H9 (cell line): ENCODE results near the gene ITPR1. TPM values are rescaled to one million over a fixed set of nuclear protein-coding genes. Genes with fewer than 3 reads are reported as not detected.

Experiments used
- DNase-seq: peaks from one replicate; pipeline ENCODE4 v3.0.0-alpha.2; 2017
- H2AFZ ChIP-seq: one replicate; pipeline ENCODE4 v1.6.1; 2013; ENCODE audit warnings: mild to moderate bottlenecking, low read length, control low read depth, moderate library complexity
- H2AK5ac ChIP-seq: 2 replicates; pipeline ENCODE4 v1.6.1; 2013; ENCODE audit warnings: low read length, control low read depth, mixed read lengths; ENCODE audit not compliant: insufficient read length
- H2BK120ac ChIP-seq: one replicate; pipeline ENCODE4 v1.6.1; 2013; ENCODE audit warnings: low read depth, mild to moderate bottlenecking, low read length, control low read depth, inconsistent platforms; ENCODE audit not compliant: poor library complexity, severe bottlenecking
- H2BK12ac ChIP-seq: 2 replicates; pipeline ENCODE4 v1.6.1; 2013; ENCODE audit warnings: low read length, control low read depth, mixed read lengths, low read depth; ENCODE audit not compliant: insufficient read length
- H2BK15ac ChIP-seq: 2 replicates; pipeline ENCODE4 v1.6.1; 2013; ENCODE audit warnings: low read depth, low read length, control low read depth
- H2BK20ac ChIP-seq: one replicate; pipeline ENCODE4 v1.6.1; 2013; ENCODE audit warnings: low read depth, mild to moderate bottlenecking, low read length, control low read depth, inconsistent platforms; ENCODE audit not compliant: poor library complexity, severe bottlenecking
- H2BK5ac ChIP-seq: 2 replicates; pipeline ENCODE4 v1.6.1; 2013; ENCODE audit warnings: low read length, control low read depth, mixed read lengths; ENCODE audit not compliant: insufficient read length
- H3K14ac ChIP-seq: 2 replicates; pipeline ENCODE4 v1.6.1; 2013; ENCODE audit warnings: low read length, control low read depth; ENCODE audit not compliant: insufficient read depth
- H3K18ac ChIP-seq: 2 replicates; pipeline ENCODE4 v1.6.1; 2013; ENCODE audit warnings: low read depth, mild to moderate bottlenecking, mixed read lengths, low read length, control low read depth; ENCODE audit not compliant: insufficient read length
- H3K23ac ChIP-seq: 2 replicates; pipeline ENCODE4 v1.6.1; 2013; ENCODE audit warnings: low read length, control low read depth, mixed read lengths, low read depth; ENCODE audit not compliant: insufficient read length
- H3K23me2 ChIP-seq: 2 replicates; pipeline ENCODE4 v1.6.1; 2013; ENCODE audit warnings: low read depth, mild to moderate bottlenecking, mixed read lengths, low read length, control low read depth; ENCODE audit not compliant: insufficient read length, poor library complexity, severe bottlenecking
- H3K27ac ChIP-seq: 2 replicates; pipeline ENCODE4 v1.5.1; 2013; ENCODE audit warnings: low read length, control low read depth, mixed read lengths, low read depth; ENCODE audit not compliant: insufficient read length
- H3K27me3 ChIP-seq: 2 replicates; pipeline ENCODE4 v1.6.1; 2013; ENCODE audit warnings: low read length, control low read depth, inconsistent platforms; ENCODE audit not compliant: insufficient read depth
- H3K4ac ChIP-seq: 2 replicates; pipeline ENCODE4 v1.6.1; 2013; ENCODE audit warnings: low read depth, mild to moderate bottlenecking, control low read depth, inconsistent platforms, low read length, moderate library complexity
- H3K4me1 ChIP-seq: 2 replicates; pipeline ENCODE4 v1.6.1; 2013; ENCODE audit warnings: low read length, control low read depth, inconsistent platforms; ENCODE audit not compliant: insufficient read depth
- H3K4me2 ChIP-seq: 2 replicates; pipeline ENCODE4 v1.6.1; 2013; ENCODE audit warnings: low read length, control low read depth, mixed read lengths; ENCODE audit not compliant: insufficient read length, insufficient read depth
- H3K56ac ChIP-seq: 2 replicates; pipeline ENCODE4 v1.6.1; 2013; ENCODE audit warnings: low read depth, mild to moderate bottlenecking, mixed read lengths, low read length, control low read depth; ENCODE audit not compliant: insufficient read length
- H3K79me1 ChIP-seq: 2 replicates; pipeline ENCODE4 v1.6.1; 2013; ENCODE audit warnings: low read depth, mild to moderate bottlenecking, moderate library complexity, low read length, control low read depth, inconsistent platforms; ENCODE audit not compliant: insufficient read depth, poor library complexity, severe bottlenecking
- H3K79me2 ChIP-seq: 2 replicates; pipeline ENCODE4 v1.6.1; 2013; ENCODE audit warnings: low read length, control low read depth, inconsistent platforms; ENCODE audit not compliant: insufficient read depth
- H3K9ac ChIP-seq: 2 replicates; pipeline ENCODE4 v1.6.1; 2013; ENCODE audit warnings: low read length, control low read depth, mixed read lengths; ENCODE audit not compliant: insufficient read length; ENCODE audit errors: extremely low read depth
- H3K9me3 ChIP-seq: one replicate; pipeline ENCODE4 v1.6.1; 2013; ENCODE audit warnings: low read depth, low read length, inconsistent platforms; ENCODE audit not compliant: control insufficient read depth
- H3T11ph ChIP-seq: one replicate; pipeline ENCODE4 v1.6.1; 2013; ENCODE audit warnings: mild to moderate bottlenecking, low read length, control low read depth, inconsistent platforms
- H4K20me1 ChIP-seq: one replicate; pipeline ENCODE4 v1.6.1; 2013; ENCODE audit not compliant: control insufficient read depth, insufficient read length, insufficient read depth
- H4K5ac ChIP-seq: 2 replicates; pipeline ENCODE4 v1.6.1; 2013; ENCODE audit warnings: low read depth, mild to moderate bottlenecking, mixed read lengths, low read length, control low read depth; ENCODE audit not compliant: insufficient read length
- H4K8ac ChIP-seq: replicated peaks from 2 replicates; pipeline ENCODE4 v1.6.1; 2013; ENCODE audit warnings: low read length, control low read depth, mixed read lengths, low read depth; ENCODE audit not compliant: insufficient read length
- H4K91ac ChIP-seq: 2 replicates; pipeline ENCODE4 v1.6.1; 2013; ENCODE audit warnings: low read depth, mild to moderate bottlenecking, moderate library complexity, mixed read lengths, low read length, control low read depth; ENCODE audit not compliant: insufficient read length
- H3K27ac Mint-ChIP-seq, 3 experiments: 2 replicates in 2 of 3; 3 replicates in 1 of 3; pipeline ENCODE4 v1.8.0; 2020 to 2021; ENCODE audit warnings: mixed read lengths in 3 of 3, mild to moderate bottlenecking in 1 of 3, moderate library complexity in 1 of 3
- H3K27me3 Mint-ChIP-seq: 2 replicates; pipeline ENCODE4 v1.8.0; 2021; ENCODE audit warnings: low read depth, mild to moderate bottlenecking, moderate library complexity, mixed read lengths
- H3K36me3 Mint-ChIP-seq, 3 experiments: 2 replicates in 2 of 3; 3 replicates in 1 of 3; pipeline ENCODE4 v1.8.0; 2020 to 2021; ENCODE audit warnings: low read depth in 3 of 3, mixed read lengths in 3 of 3; ENCODE audit not compliant: insufficient read depth in 1 of 3
- H3K4me1 Mint-ChIP-seq, 2 experiments: 2 replicates each; pipeline ENCODE4 v1.8.0; 2020; ENCODE audit warnings: mixed read lengths in 2 of 2
- H3K4me3 Mint-ChIP-seq, 2 experiments: 2 replicates in 1 of 2; 3 replicates in 1 of 2; pipeline ENCODE4 v1.8.0; 2020 to 2021; ENCODE audit warnings: mild to moderate bottlenecking in 2 of 2, mixed read lengths in 2 of 2, moderate library complexity in 1 of 2
- H3K9me3 Mint-ChIP-seq, 2 experiments: 2 replicates in 1 of 2; 3 replicates in 1 of 2; pipeline ENCODE4 v1.8.0; 2020; ENCODE audit warnings: mild to moderate bottlenecking in 2 of 2, mixed read lengths in 2 of 2, moderate library complexity in 1 of 2
- CTCF ChIP-seq: fragments of 200-600 bp; sonication (generic); conservative IDR thresholded peaks from 3 replicates; pipeline ENCODE4 v1.8.0; 2021; ENCODE audit warnings: antibody characterized with exemption, mild to moderate bottlenecking
- WGBS: extraction: QIAGEN DNeasy Blood & Tissue Kit; methylation state at CpG from one replicate; pipeline ENCODE4 v1.1.7; 2013; ENCODE audit warnings: missing lambda C conversion rate, low lambda C conversion rate, mixed read lengths; ENCODE audit not compliant: insufficient read length; ENCODE audit errors: extremely low coverage; 5-methylcytosine and 5-hydroxymethylcytosine counted together
- total RNA-seq: library from RNA; stranded (reverse); gene quantifications from 2 replicates; pipeline ENCODE4 v1.2.1, GENCODE V29; 2021

The ITPR1 gene
- total RNA-seq, 1 experiment from 2014 or later, result 4.2 TPM

- no peak overlapping the region for H2BK20ac ChIP-seq
- no peak overlapping the region for H2BK12ac ChIP-seq
- no peak overlapping the region for H3K27ac ChIP-seq
- no peaks in the 10 kb centered on the region for H3K27me3 Mint-ChIP-seq
- DNase-seq, result no peak
- no peaks in the 10 kb centered on the region for H4K20me1 ChIP-seq
- H3K27ac Mint-ChIP-seq, result no peak overlapping the region
- H3K4me1 ChIP-seq, result peaks cover 8% of the 10 kb centered on the region
- H2AK5ac ChIP-seq, result no peak overlapping the region
- H3K23ac ChIP-seq, result no peak overlapping the region
- no peaks in the 10 kb centered on the region for H3K27me3 ChIP-seq
- no peak overlapping the region for H4K91ac ChIP-seq
- no peak overlapping the region for H4K5ac ChIP-seq
- H3K4ac ChIP-seq, result no peak overlapping the region
- no peak overlapping the region for H3K9ac ChIP-seq
- H2BK120ac ChIP-seq, result no peak overlapping the region
- no peak overlapping the region for H3K14ac ChIP-seq
- no peak overlapping the region for H3K18ac ChIP-seq
- H3K4me1 Mint-ChIP-seq, result peaks cover 18 to 28% of the 10 kb centered on the region in 2 experiments
- no peaks in the 10 kb centered on the region for H3K9me3 Mint-ChIP-seq
- H2BK15ac ChIP-seq, result no peak overlapping the region
- H3K56ac ChIP-seq, result no peak overlapping the region
- peaks cover 0 to 3% (median 0%) of the 10 kb centered on the region in 3 experiments; a peak in 2 of 7 replicates for H3K36me3 Mint-ChIP-seq
- TF ChIP-seq CTCF, result no peak
- no peak overlapping the region for H2AFZ ChIP-seq
- no peaks in the 10 kb centered on the region for H3K9me3 ChIP-seq
- no peaks in the 10 kb centered on the region for H3K23me2 ChIP-seq
- H3K79me2 ChIP-seq, result no peaks in the 10 kb centered on the region
- no CpG with 5 or more reads among the region's 7 CpGs for WGBS
- no peak overlapping the region for H3T11ph ChIP-seq
- no peak overlapping the region for H2BK5ac ChIP-seq
- no peak overlapping the region for H4K8ac ChIP-seq
- no peak overlapping the region for H3K4me3 Mint-ChIP-seq
- no peaks in the 10 kb centered on the region for H3K79me1 ChIP-seq
- no peak overlapping the region for H3K4me2 ChIP-seq
Observed at GRCh38 chr3:4712109-4712508, 219.0 kb downstream of the ITPR1 start.
